ENCODE measurements around the gene TBL1X.

Gene TBL1X

GRCh38 chrX:9619133-9619532 lies 154.3 kb downstream of the TBL1X start:
- in situ Hi-C loops (cut with MboI; ENCODE audit: low sequenced_read_pairs), result no loop called here

GRCh38 chrX:9619581-9619980 lies 154.7 kb downstream of the TBL1X start:
- in situ Hi-C loops (cut with MboI; ENCODE audit: low sequenced_read_pairs), result no loop called here

- in situ Hi-C loops (cut with MboI; ENCODE audit: low sequenced_read_pairs), result no loop called here
Measured at GRCh38 chrX:9622128-9622527, 157.3 kb downstream of the TBL1X start.

- in situ Hi-C loops (cut with MboI; ENCODE audit: low sequenced_read_pairs), result no loop called here
Measured at GRCh38 chrX:9626379-9626778, 161.5 kb downstream of the TBL1X start.

- in situ Hi-C loops (cut with MboI; ENCODE audit: low sequenced_read_pairs), result no loop called here
Measured at GRCh38 chrX:9627922-9628321, 163.1 kb downstream of the TBL1X start.

GRCh38 chrX:9628779-9629493 lies 164.1 kb downstream of the TBL1X start:
- in situ Hi-C loops (cut with MboI; ENCODE audit: low sequenced_read_pairs), result no loop called here

GRCh38 chrX:9634551-9634950 lies 169.7 kb downstream of the TBL1X start:
- in situ Hi-C loops (cut with MboI; ENCODE audit: low sequenced_read_pairs), result no loop called here

GRCh38 chrX:9635368-9635767 lies 170.5 kb downstream of the TBL1X start:
- in situ Hi-C loops (cut with MboI; ENCODE audit: low sequenced_read_pairs), result no loop called here

- in situ Hi-C loops (cut with MboI; ENCODE audit: low sequenced_read_pairs), result no loop called here
Measured at GRCh38 chrX:9635803-9636202, 170.9 kb downstream of the TBL1X start.

GRCh38 chrX:9638871-9639270 lies 174.0 kb downstream of the TBL1X start:
- in situ Hi-C loops (cut with MboI; ENCODE audit: low sequenced_read_pairs), result no loop called here

GRCh38 chrX:9642270-9642995 lies 177.6 kb downstream of the TBL1X start:
- in situ Hi-C loops (cut with MboI; ENCODE audit: low sequenced_read_pairs), result no loop called here

GRCh38 chrX:9643807-9644206 lies 178.9 kb downstream of the TBL1X start:
- in situ Hi-C loops (cut with MboI; ENCODE audit: low sequenced_read_pairs), result no loop called here

- in situ Hi-C loops (cut with MboI; ENCODE audit: low sequenced_read_pairs), result no loop called here
Measured at GRCh38 chrX:9644335-9644734, 179.5 kb downstream of the TBL1X start.

GRCh38 chrX:9646471-9647224 lies 181.8 kb downstream of the TBL1X start:
- in situ Hi-C loops (cut with MboI; ENCODE audit: low sequenced_read_pairs), result no loop called here

GRCh38 chrX:9647431-9647830 lies 182.6 kb downstream of the TBL1X start:
- in situ Hi-C loops (cut with MboI; ENCODE audit: low sequenced_read_pairs), result no loop called here

GRCh38 chrX:9650091-9650490 lies 185.2 kb downstream of the TBL1X start:
- in situ Hi-C loops (cut with MboI; ENCODE audit: low sequenced_read_pairs), result no loop called here

GRCh38 chrX:9651737-9652136 lies 186.9 kb downstream of the TBL1X start:
- in situ Hi-C loops (cut with MboI; ENCODE audit: low sequenced_read_pairs), result no loop called here

- in situ Hi-C loops (cut with MboI; ENCODE audit: low sequenced_read_pairs), result no loop called here
Measured at GRCh38 chrX:9654929-9655328, 190.1 kb downstream of the TBL1X start.

GRCh38 chrX:9656277-9656676 lies 191.4 kb downstream of the TBL1X start:
- in situ Hi-C loops (cut with MboI; ENCODE audit: low sequenced_read_pairs), result no loop called here

- in situ Hi-C loops (cut with MboI; ENCODE audit: low sequenced_read_pairs), result no loop called here
Measured at GRCh38 chrX:9656871-9657270, 192.0 kb downstream of the TBL1X start.

GRCh38 chrX:9657590-9658256 lies 192.9 kb downstream of the TBL1X start:
- in situ Hi-C loops (cut with MboI; ENCODE audit: low sequenced_read_pairs), result no loop called here
